Measurements from ENCODE around the gene SHISA2. TPM values are rescaled to one million over a fixed set of nuclear protein-coding genes. Genes with fewer than 3 reads are reported as not detected.

Gene SHISA2
- total and polyA plus RNA-seq, 2 of the 8 experiments (the other 6 are each of a cell fraction or from before 2014, with no cell fraction given) = 10.2 to 23.8 TPM

GRCh38 chr13:26051657-26052311 is at the start of gene SHISA2 (continued):
- no peak for TF ChIP-seq CTBP2 (IDR thresholded peaks at IDR 0.05; ENCODE audit: borderline replicate concordance, insufficient read depth, insufficient read length, low read length)
- TF ChIP-seq ATF2 (IDR thresholded peaks at IDR 0.05; ENCODE audit: low read length) = no peak
- TF ChIP-seq RBBP5 (IDR thresholded peaks at IDR 0.05; ENCODE audit: borderline replicate concordance, low read depth, low read length) = no peak
- no peak for TF ChIP-seq CEBPB (IDR thresholded peaks at IDR 0.05; ENCODE audit: low read depth, low read length)
- no peak for TF ChIP-seq SP2 (IDR thresholded peaks at IDR 0.05; ENCODE audit: low read length)
- no peak; the same call in 1 of the 2 replicates for TF ChIP-seq E2F6 (IDR thresholded peaks at IDR 0.05)
- no peak for TF ChIP-seq SP4 (IDR thresholded peaks at IDR 0.05; ENCODE audit: low read length)
- peak; percentile 64 for TF ChIP-seq NRF1 (IDR thresholded peaks at IDR 0.05; ENCODE audit: low read depth, low read length)
- TF ChIP-seq KDM4A (IDR thresholded peaks at IDR 0.05; ENCODE audit: low read depth, low read length, severe bottlenecking) = peak; percentile 7
- TF ChIP-seq POLR2A (IDR thresholded peaks at IDR 0.05; ENCODE audit: control extremely low read depth in 1 of 2, low read depth in 2 of 2, low read length in 2 of 2) = peak; percentile 98
- TF ChIP-seq RAD21 (IDR thresholded peaks at IDR 0.05 in 1 of 2, conservative IDR thresholded peaks at IDR 0.05 in 1 of 2; ENCODE audit: low read depth in 2 of 2, low read length in 2 of 2) = no peak
- TF ChIP-seq NANOG (IDR thresholded peaks at IDR 0.05; ENCODE audit: insufficient read depth, low read depth, low read length, poor library complexity, severe bottlenecking) = no peak
- TF ChIP-seq POU5F1 (IDR thresholded peaks at IDR 0.05; ENCODE audit: low read depth, low read length) = no peak
- no peak for TF ChIP-seq GABPA (IDR thresholded peaks at IDR 0.05; ENCODE audit: borderline replicate concordance, insufficient read depth, low read length)
- TF ChIP-seq TAF1 (IDR thresholded peaks at IDR 0.05; ENCODE audit: low read depth, low read length) = peak; percentile 96
- peak; percentile 95 for TF ChIP-seq TAF7 (optimal IDR thresholded peaks at IDR 0.05; ENCODE audit: borderline replicate concordance, low read depth, low read length)
- peak; percentile 97 for TF ChIP-seq PHF8 (conservative IDR thresholded peaks at IDR 0.05; ENCODE audit: low read depth, low read length)
